ENCODE data around the gene PARP4. TPM values are rescaled to one million over a fixed set of nuclear protein-coding genes. Genes with fewer than 3 reads are reported as not detected.

PARP4 gene
- total RNA-seq, 2 experiments from 2014 or later: 34.4 to 48.5 TPM

DNA sequence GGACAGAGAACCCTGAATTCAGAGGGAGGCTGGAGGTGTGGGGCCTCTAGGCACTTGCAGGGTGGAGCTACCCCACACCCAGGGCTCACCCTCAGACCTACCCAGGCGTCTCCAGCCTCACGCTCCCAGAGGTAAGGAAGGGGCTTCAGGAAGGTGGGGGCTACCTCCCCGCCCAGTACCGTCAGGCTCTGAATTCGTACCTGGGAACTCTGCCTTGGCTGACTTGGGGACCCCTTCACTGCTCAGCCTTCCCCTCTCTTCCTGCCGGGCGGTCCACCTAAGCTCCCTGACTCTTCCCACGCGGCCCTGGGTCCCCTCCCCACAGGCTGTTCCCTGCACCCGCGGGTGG is 28.5 kb upstream of the PARP4 start:
- Histone ChIP-seq H3K9me2 (ENCODE audit: insufficient read depth, low read length) (no peaks in the 10 kb centered on the region), H3K27ac (ENCODE audit: low read depth, low read length, poor library complexity, severe bottlenecking) (no peak overlapping the region), H4K20me1 (ENCODE audit: insufficient read depth, low read length) (no peaks in the 10 kb centered on the region), H3K4me3 (ENCODE audit: low read depth, low read length, poor library complexity, severe bottlenecking) (no peak overlapping the region), H3K9me3 (ENCODE audit: low read length) (no peaks in the 10 kb centered on the region), H3K4me1 (ENCODE audit: insufficient read depth, low read length, poor library complexity, severe bottlenecking) (no peaks in the 10 kb centered on the region), H2AFZ (ENCODE audit: low read length) (no peak overlapping the region), H3K79me2 (ENCODE audit: insufficient read depth, low read depth, low read length) (no peaks in the 10 kb centered on the region), H3K36me3 (ENCODE audit: insufficient read depth, low read length) (no peaks in the 10 kb centered on the region), H3K4me2 (ENCODE audit: low read length) (no peak overlapping the region)
- DNase-seq (ENCODE audit: low spot score): no peak
- TF ChIP-seq CTCF (conservative IDR thresholded peaks at IDR 0.05; ENCODE audit: low read length) (no peak), EZH2phosphoT487 (IDR thresholded peaks at IDR 0.05; ENCODE audit: borderline replicate concordance, low read depth, low read length) (no peak)
- POLR2A ChIA-PET: no interaction called here
- no TSS peak for BruUV-seq (replicated peaks)
- intact Hi-C loops (cut with micrococcal nuclease; ENCODE audit: unreplicated experiment): no loop called here
- CTCF ChIA-PET (ENCODE audit: unreplicated experiment): no interaction called here

- Histone ChIP-seq H3K4me1 (ENCODE audit: insufficient read depth, low read length, poor library complexity, severe bottlenecking) (no peaks in the 10 kb centered on the region), H3K4me2 (ENCODE audit: low read length) (no peak overlapping the region), H3K4me3 (ENCODE audit: low read depth, low read length, poor library complexity, severe bottlenecking) (no peak overlapping the region), H4K20me1 (ENCODE audit: insufficient read depth, low read length) (no peaks in the 10 kb centered on the region), H2AFZ (ENCODE audit: low read length) (no peak overlapping the region), H3K36me3 (ENCODE audit: insufficient read depth, low read length) (no peaks in the 10 kb centered on the region), H3K79me2 (ENCODE audit: insufficient read depth, low read depth, low read length) (no peaks in the 10 kb centered on the region), H3K9me3 (ENCODE audit: low read length) (no peaks in the 10 kb centered on the region), H3K27ac (ENCODE audit: low read depth, low read length, poor library complexity, severe bottlenecking) (no peak overlapping the region), H3K9me2 (ENCODE audit: insufficient read depth, low read length) (no peaks in the 10 kb centered on the region)
- TF ChIP-seq EZH2phosphoT487 (IDR thresholded peaks at IDR 0.05; ENCODE audit: borderline replicate concordance, low read depth, low read length): no peak
- 0 out of 2 replicates have a peak, but pooled peaks have one; percentile 31 for TF ChIP-seq CTCF (conservative IDR thresholded peaks at IDR 0.05; ENCODE audit: low read length)
- intact Hi-C loops (cut with micrococcal nuclease; ENCODE audit: unreplicated experiment): no loop called here
- CTCF ChIA-PET (ENCODE audit: unreplicated experiment): no interaction called here
- BruUV-seq (replicated peaks): no TSS peak
- DNase-seq (ENCODE audit: low spot score): no peak
- POLR2A ChIA-PET: no interaction called here
Measured at GRCh38 chr13:24540236-24541126, 27.9 kb upstream of the PARP4 start.

DNA sequence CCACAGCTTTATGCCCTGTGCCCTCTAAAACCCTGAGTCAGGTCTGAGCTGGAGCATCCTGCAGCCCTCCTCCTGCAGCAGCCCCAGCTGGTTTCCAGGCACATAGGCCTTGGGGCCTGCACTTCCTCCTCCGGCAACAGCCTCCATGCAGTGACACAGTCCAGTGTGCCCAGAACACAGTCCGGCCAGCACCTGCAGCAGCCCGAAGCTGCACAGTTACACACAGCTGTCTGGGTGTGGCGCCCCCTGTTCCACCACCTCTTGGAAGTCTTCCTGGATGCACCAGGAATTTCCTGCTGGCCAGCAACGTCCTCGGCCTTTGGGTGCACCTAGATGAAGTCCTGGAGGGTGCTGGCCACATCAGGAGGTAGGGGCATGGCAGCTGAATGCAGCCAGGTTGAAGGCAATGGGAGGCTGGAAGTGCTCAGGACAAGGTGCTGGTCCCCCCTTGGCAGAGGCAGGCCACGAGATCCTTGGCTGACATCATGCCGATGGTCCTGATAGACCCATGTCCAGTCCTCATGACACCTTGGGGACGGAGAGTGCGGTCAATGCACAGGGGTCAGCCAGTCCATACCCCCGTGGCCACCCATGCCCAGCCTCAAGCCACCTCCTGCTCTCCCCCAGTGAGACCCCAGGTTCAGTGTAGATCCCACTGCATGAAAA is 27.1 kb upstream of the PARP4 start:
- Histone ChIP-seq H3K4me3 (ENCODE audit: low read depth, low read length, poor library complexity, severe bottlenecking) (no peak overlapping the region), H3K36me3 (ENCODE audit: insufficient read depth, low read length) (no peaks in the 10 kb centered on the region), H3K4me1 (ENCODE audit: insufficient read depth, low read length, poor library complexity, severe bottlenecking) (no peaks in the 10 kb centered on the region), H3K9me3 (ENCODE audit: low read length) (no peaks in the 10 kb centered on the region), H3K9me2 (ENCODE audit: insufficient read depth, low read length) (no peaks in the 10 kb centered on the region), H3K27ac (ENCODE audit: low read depth, low read length, poor library complexity, severe bottlenecking) (no peak overlapping the region), H4K20me1 (ENCODE audit: insufficient read depth, low read length) (no peaks in the 10 kb centered on the region), H2AFZ (ENCODE audit: low read length) (no peak overlapping the region), H3K4me2 (ENCODE audit: low read length) (no peak overlapping the region), H3K79me2 (ENCODE audit: insufficient read depth, low read depth, low read length) (no peaks in the 10 kb centered on the region)
- no peak for TF ChIP-seq CTCF (conservative IDR thresholded peaks at IDR 0.05; ENCODE audit: low read length)
- ChIA-PET CTCF (ENCODE audit: unreplicated experiment) (no interaction called here), POLR2A (no interaction called here)
- BruUV-seq (replicated peaks): no TSS peak
- intact Hi-C loops (cut with micrococcal nuclease; ENCODE audit: unreplicated experiment): no loop called here
- DNase-seq (ENCODE audit: low spot score): no peak

Data from OCI-LY7 (cell line).